Measurements from ENCODE around the gene NCKAP1.

DNA sequence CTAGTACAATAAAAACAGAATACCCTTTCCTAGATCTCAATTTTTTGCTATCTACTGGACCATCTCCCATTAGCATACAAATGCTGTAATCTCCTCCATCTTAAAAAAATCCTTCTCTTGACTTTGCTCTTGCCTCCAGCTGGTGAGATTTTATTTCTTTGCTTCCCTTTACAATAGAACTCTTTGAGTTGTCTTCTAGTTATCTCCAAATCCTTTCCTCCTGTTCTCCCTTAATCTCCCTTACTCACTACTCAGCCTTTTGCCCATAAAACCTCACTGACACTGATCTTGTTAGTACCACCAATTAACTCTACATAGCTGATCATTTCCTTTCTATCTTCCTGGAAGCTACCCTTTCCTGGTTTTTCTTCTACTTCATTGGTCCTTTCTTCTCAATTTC lies 108.3 kb downstream of the NCKAP1 start:
- TF ChIP-seq, protein P1, sequence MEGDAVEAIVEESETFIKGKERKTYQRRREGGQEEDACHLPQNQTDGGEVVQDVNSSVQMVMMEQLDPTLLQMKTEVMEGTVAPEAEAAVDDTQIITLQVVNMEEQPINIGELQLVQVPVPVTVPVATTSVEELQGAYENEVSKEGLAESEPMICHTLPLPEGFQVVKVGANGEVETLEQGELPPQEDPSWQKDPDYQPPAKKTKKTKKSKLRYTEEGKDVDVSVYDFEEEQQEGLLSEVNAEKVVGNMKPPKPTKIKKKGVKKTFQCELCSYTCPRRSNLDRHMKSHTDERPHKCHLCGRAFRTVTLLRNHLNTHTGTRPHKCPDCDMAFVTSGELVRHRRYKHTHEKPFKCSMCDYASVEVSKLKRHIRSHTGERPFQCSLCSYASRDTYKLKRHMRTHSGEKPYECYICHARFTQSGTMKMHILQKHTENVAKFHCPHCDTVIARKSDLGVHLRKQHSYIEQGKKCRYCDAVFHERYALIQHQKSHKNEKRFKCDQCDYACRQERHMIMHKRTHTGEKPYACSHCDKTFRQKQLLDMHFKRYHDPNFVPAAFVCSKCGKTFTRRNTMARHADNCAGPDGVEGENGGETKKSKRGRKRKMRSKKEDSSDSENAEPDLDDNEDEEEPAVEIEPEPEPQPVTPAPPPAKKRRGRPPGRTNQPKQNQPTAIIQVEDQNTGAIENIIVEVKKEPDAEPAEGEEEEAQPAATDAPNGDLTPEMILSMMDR (IDR thresholded peaks at IDR 0.05 in 2 of 3, conservative IDR thresholded peaks at IDR 0.05 in 1 of 3; ENCODE audit: control insufficient read depth in 2 of 3, extremely low read depth in 1 of 3, insufficient read depth in 1 of 3, low read depth in 3 of 3, low read length in 3 of 3), result no peak
- TF ChIP-seq STAT1 (conservative IDR thresholded peaks at IDR 0.05), result no peak
- no peak for TF ChIP-seq POLR2A (IDR thresholded peaks at IDR 0.05; ENCODE audit: low read depth, low read length)
- TF ChIP-seq HCFC1 (IDR thresholded peaks at IDR 0.05; ENCODE audit: low read length), result no peak
- TF ChIP-seq BRCA1 (IDR thresholded peaks at IDR 0.05; ENCODE audit: low read depth, low read length), result no peak
